Measurements from ENCODE around the gene PRSS21.
A peak's percentile ranks its signal among the peaks of the same experiment; 100 is the strongest.

PRSS21 gene

GRCh38 chr16:2839650-2840450 is 22.8 kb downstream of the PRSS21 start:
- H3K36me3 ChIP-seq (ENCODE audit: control insufficient read depth, insufficient read depth, low read length), result no peaks in the 10 kb centered on the region
- H4K5ac ChIP-seq (ENCODE audit: low read length), result no peak overlapping the region
- WGBS (ENCODE audit: extremely low coverage, insufficient coverage, low lambda C conversion rate), result no CpG with 5 or more reads among the region's 15 CpGs
- no peak for DNase-seq
- H3K9ac ChIP-seq (ENCODE audit: low read length), result no peak overlapping the region
- no peak overlapping the region for H2AK5ac ChIP-seq (ENCODE audit: low read length)
- H3K27me3 ChIP-seq (ENCODE audit: insufficient read depth, low read length, poor library complexity), result no peaks in the 10 kb centered on the region
- no peak overlapping the region for H3K18ac ChIP-seq (ENCODE audit: low read length)
- H3K4ac ChIP-seq (ENCODE audit: low read depth, low read length), result no peak overlapping the region
- H3K4me3 ChIP-seq (ENCODE audit: low read length), result no peak overlapping the region
- no peak overlapping the region for H4K8ac ChIP-seq (ENCODE audit: low read depth, low read length)
- H3K27ac ChIP-seq (ENCODE audit: low read depth, low read length), result no peak overlapping the region
- no peak overlapping the region for H2BK120ac ChIP-seq (ENCODE audit: low read depth, low read length)
- no peak overlapping the region for H2BK15ac ChIP-seq (replicated peaks; ENCODE audit: low read depth)
- H3K4me2 ChIP-seq (ENCODE audit: low read length), result no peak overlapping the region
- no peak overlapping the region for H2BK5ac ChIP-seq (ENCODE audit: low read length)
- no peaks in the 10 kb centered on the region for H3K79me1 ChIP-seq (ENCODE audit: low read length)
- H3K79me2 ChIP-seq (ENCODE audit: control insufficient read depth, insufficient read depth, low read length), result no peaks in the 10 kb centered on the region
- H3K4me1 ChIP-seq (ENCODE audit: control insufficient read depth, low read depth, low read length), result peaks cover 7% of the 10 kb centered on the region
- H3K23ac ChIP-seq (ENCODE audit: low read length), result no peak overlapping the region
- H3K56ac ChIP-seq (ENCODE audit: low read length), result no peak overlapping the region

- Histone ChIP-seq H3K4me1 (ENCODE audit: control insufficient read depth, low read depth, low read length) (peaks cover 4% of the 10 kb centered on the region), H3K23ac (ENCODE audit: low read length) (no peak overlapping the region), H3K18ac (ENCODE audit: low read length) (no peak overlapping the region), H3K79me1 (ENCODE audit: low read length) (no peaks in the 10 kb centered on the region), H3K27me3 (ENCODE audit: insufficient read depth, low read length, poor library complexity) (no peaks in the 10 kb centered on the region), H3K27ac (ENCODE audit: low read depth, low read length) (no peak overlapping the region), H3K36me3 (ENCODE audit: control insufficient read depth, insufficient read depth, low read length) (no peaks in the 10 kb centered on the region), H4K5ac (ENCODE audit: low read length) (no peak overlapping the region), H3K4me2 (ENCODE audit: low read length) (no peak overlapping the region), H2BK15ac (replicated peaks; ENCODE audit: low read depth) (no peak overlapping the region), H2BK5ac (ENCODE audit: low read length) (no peak overlapping the region), H2BK120ac (ENCODE audit: low read depth, low read length) (no peak overlapping the region), H3K4ac (ENCODE audit: low read depth, low read length) (no peak overlapping the region), H3K79me2 (ENCODE audit: control insufficient read depth, insufficient read depth, low read length) (no peaks in the 10 kb centered on the region), H2AK5ac (ENCODE audit: low read length) (no peak overlapping the region), H3K9ac (ENCODE audit: low read length) (no peak overlapping the region), H3K4me3 (ENCODE audit: low read length) (no peak overlapping the region), H4K8ac (ENCODE audit: low read depth, low read length) (no peak overlapping the region), H3K56ac (ENCODE audit: low read length) (no peak overlapping the region)
- no peak for DNase-seq
- WGBS (ENCODE audit: extremely low coverage, insufficient coverage, low lambda C conversion rate), result no CpG with 5 or more reads among the region's 12 CpGs
Measured at GRCh38 chr16:2840914-2841313, 23.9 kb downstream of the PRSS21 start.

GRCh38 chr16:2841606-2842339 is 24.7 kb downstream of the PRSS21 start:
- H3K4me1 ChIP-seq (ENCODE audit: control insufficient read depth, low read depth, low read length), result no peaks in the 10 kb centered on the region
- H2BK5ac ChIP-seq (ENCODE audit: low read length), result no peak overlapping the region
- no peak overlapping the region for H4K5ac ChIP-seq (ENCODE audit: low read length)
- H3K4ac ChIP-seq (ENCODE audit: low read depth, low read length), result no peak overlapping the region
- H3K79me2 ChIP-seq (ENCODE audit: control insufficient read depth, insufficient read depth, low read length), result no peaks in the 10 kb centered on the region
- no CpG with 5 or more reads among the region's 18 CpGs for WGBS (ENCODE audit: extremely low coverage, insufficient coverage, low lambda C conversion rate)
- no peak overlapping the region for H2AK5ac ChIP-seq (ENCODE audit: low read length)
- H2BK120ac ChIP-seq (ENCODE audit: low read depth, low read length), result no peak overlapping the region
- H3K9ac ChIP-seq (ENCODE audit: low read length), result no peak overlapping the region
- no peak for DNase-seq
- H3K56ac ChIP-seq (ENCODE audit: low read length), result no peak overlapping the region
- no peak overlapping the region for H3K18ac ChIP-seq (ENCODE audit: low read length)
- H3K27ac ChIP-seq (ENCODE audit: low read depth, low read length), result no peak overlapping the region
- H2BK15ac ChIP-seq (replicated peaks; ENCODE audit: low read depth), result no peak overlapping the region
- H3K4me2 ChIP-seq (ENCODE audit: low read length), result no peak overlapping the region
- H3K79me1 ChIP-seq (ENCODE audit: low read length), result no peaks in the 10 kb centered on the region
- no peak overlapping the region for H4K8ac ChIP-seq (ENCODE audit: low read depth, low read length)
- H3K4me3 ChIP-seq (ENCODE audit: low read length), result no peak overlapping the region
- no peaks in the 10 kb centered on the region for H3K36me3 ChIP-seq (ENCODE audit: control insufficient read depth, insufficient read depth, low read length)
- no peak overlapping the region for H3K23ac ChIP-seq (ENCODE audit: low read length)
- no peaks in the 10 kb centered on the region for H3K27me3 ChIP-seq (ENCODE audit: insufficient read depth, low read length, poor library complexity)

- Histone ChIP-seq H3K18ac (ENCODE audit: low read length) (no peak overlapping the region), H3K27me3 (ENCODE audit: insufficient read depth, low read length, poor library complexity) (no peaks in the 10 kb centered on the region), H3K4ac (ENCODE audit: low read depth, low read length) (no peak overlapping the region), H3K36me3 (ENCODE audit: control insufficient read depth, insufficient read depth, low read length) (no peaks in the 10 kb centered on the region), H3K79me1 (ENCODE audit: low read length) (no peaks in the 10 kb centered on the region), H4K8ac (ENCODE audit: low read depth, low read length) (no peak overlapping the region), H2BK15ac (replicated peaks; ENCODE audit: low read depth) (no peak overlapping the region), H2BK5ac (ENCODE audit: low read length) (no peak overlapping the region), H4K5ac (ENCODE audit: low read length) (no peak overlapping the region), H3K23ac (ENCODE audit: low read length) (no peak overlapping the region), H3K4me1 (ENCODE audit: control insufficient read depth, low read depth, low read length) (no peaks in the 10 kb centered on the region), H3K9ac (ENCODE audit: low read length) (no peak overlapping the region), H3K27ac (ENCODE audit: low read depth, low read length) (no peak overlapping the region), H3K79me2 (ENCODE audit: control insufficient read depth, insufficient read depth, low read length) (no peaks in the 10 kb centered on the region), H3K56ac (ENCODE audit: low read length) (peak overlapping the region; percentile 51), H2BK120ac (ENCODE audit: low read depth, low read length) (no peak overlapping the region), H3K4me3 (ENCODE audit: low read length) (no peak overlapping the region), H2AK5ac (ENCODE audit: low read length) (no peak overlapping the region), H3K4me2 (ENCODE audit: low read length) (no peak overlapping the region)
- WGBS (ENCODE audit: extremely low coverage, insufficient coverage, low lambda C conversion rate), result no CpG with 5 or more reads among the region's 40 CpGs
- peak; percentile 82 for DNase-seq
Measured at GRCh38 chr16:2842340-2843000, 25.4 kb downstream of the PRSS21 start.

- Histone ChIP-seq H3K4me1 (ENCODE audit: control insufficient read depth, low read depth, low read length) (no peaks in the 10 kb centered on the region), H4K5ac (ENCODE audit: low read length) (no peak overlapping the region), H2AK5ac (ENCODE audit: low read length) (no peak overlapping the region), H3K56ac (ENCODE audit: low read length) (no peak overlapping the region), H3K4me2 (ENCODE audit: low read length) (no peak overlapping the region), H2BK120ac (ENCODE audit: low read depth, low read length) (no peak overlapping the region), H3K79me1 (ENCODE audit: low read length) (no peaks in the 10 kb centered on the region), H2BK5ac (ENCODE audit: low read length) (no peak overlapping the region), H3K9ac (ENCODE audit: low read length) (no peak overlapping the region), H3K79me2 (ENCODE audit: control insufficient read depth, insufficient read depth, low read length) (no peaks in the 10 kb centered on the region), H3K18ac (ENCODE audit: low read length) (no peak overlapping the region), H3K36me3 (ENCODE audit: control insufficient read depth, insufficient read depth, low read length) (no peaks in the 10 kb centered on the region), H2BK15ac (replicated peaks; ENCODE audit: low read depth) (no peak overlapping the region), H3K4ac (ENCODE audit: low read depth, low read length) (no peak overlapping the region), H3K4me3 (ENCODE audit: low read length) (no peak overlapping the region), H3K27ac (ENCODE audit: low read depth, low read length) (no peak overlapping the region), H4K8ac (ENCODE audit: low read depth, low read length) (no peak overlapping the region), H3K27me3 (ENCODE audit: insufficient read depth, low read length, poor library complexity) (no peaks in the 10 kb centered on the region), H3K23ac (ENCODE audit: low read length) (no peak overlapping the region)
- WGBS (ENCODE audit: extremely low coverage, insufficient coverage, low lambda C conversion rate), result no CpG with 5 or more reads among the region's 8 CpGs
- no peak for DNase-seq
Measured at GRCh38 chr16:2843526-2843925, 26.5 kb downstream of the PRSS21 start.
